Inflammatory macrophage treated with lipopolysaccharide for 1 hour (primary cell): Measurements from ENCODE around the gene IDUA.
A peak's percentile ranks its signal among the peaks of the same experiment; 100 is the strongest.
"Not testable (repeated sequence)": the region's sequence is repeated elsewhere in the genome, so short reads cannot be mapped to it uniquely, and the experiment has no call there.

Experiments
- DNase-seq, 2 donors: peaks; one replicate each; pipeline ENCODE4 v3.0.0-alpha.2; 2020 to 2022

Gene IDUA

GRCh38 chr4:1047976-1048772 lies 61.3 kb downstream of the IDUA start:
- no peak for DNase-seq

- DNase-seq = peak; percentile 83
These were observed 62.1 kb downstream of the IDUA start for GRCh38 chr4:1048773-1049590.

GRCh38 chr4:1049591-1049905 lies 62.7 kb downstream of the IDUA start:
- no peak for DNase-seq

- no peak for DNase-seq
These were observed 63.8 kb downstream of the IDUA start for GRCh38 chr4:1050486-1051213.

- no peak for DNase-seq
These were observed 64.6 kb downstream of the IDUA start for GRCh38 chr4:1051472-1051871.

GRCh38 chr4:1052231-1052671 lies 65.4 kb downstream of the IDUA start:
- no peak for DNase-seq

- no peak for DNase-seq
These were observed 66.3 kb downstream of the IDUA start for GRCh38 chr4:1053080-1053661.

GRCh38 chr4:1053891-1054290 lies 67.0 kb downstream of the IDUA start:
- not testable (repeated sequence) for DNase-seq
